Transverse colon (tissue), 3 donors: ENCODE results near the gene CSNK1D.

Source experiments
- POLR2A ChIP-seq: fragments of 450-650 bp; IDR thresholded peaks from one replicate; pipeline ENCODE4 v1.6.1; 2016; ENCODE audit warnings: antibody characterized with exemption, mild to moderate bottlenecking, moderate library complexity
- TF ChIP-seq, protein P1 (sequence below), 5 experiments: fragments of 200-600 bp in 3 of 5; fragments of 450-650 bp in 2 of 5; sonication (generic) in 3 of 5; IDR thresholded peaks; 1 replicate in 2 of 5; 2 replicates in 3 of 5; pipeline ENCODE4 v1.5.1; 2016 to 2017; ENCODE audit warnings: antibody characterized with exemption in 5 of 5, inconsistent platforms in 3 of 5, mild to moderate bottlenecking in 2 of 5, moderate library complexity in 1 of 5

DNA sequence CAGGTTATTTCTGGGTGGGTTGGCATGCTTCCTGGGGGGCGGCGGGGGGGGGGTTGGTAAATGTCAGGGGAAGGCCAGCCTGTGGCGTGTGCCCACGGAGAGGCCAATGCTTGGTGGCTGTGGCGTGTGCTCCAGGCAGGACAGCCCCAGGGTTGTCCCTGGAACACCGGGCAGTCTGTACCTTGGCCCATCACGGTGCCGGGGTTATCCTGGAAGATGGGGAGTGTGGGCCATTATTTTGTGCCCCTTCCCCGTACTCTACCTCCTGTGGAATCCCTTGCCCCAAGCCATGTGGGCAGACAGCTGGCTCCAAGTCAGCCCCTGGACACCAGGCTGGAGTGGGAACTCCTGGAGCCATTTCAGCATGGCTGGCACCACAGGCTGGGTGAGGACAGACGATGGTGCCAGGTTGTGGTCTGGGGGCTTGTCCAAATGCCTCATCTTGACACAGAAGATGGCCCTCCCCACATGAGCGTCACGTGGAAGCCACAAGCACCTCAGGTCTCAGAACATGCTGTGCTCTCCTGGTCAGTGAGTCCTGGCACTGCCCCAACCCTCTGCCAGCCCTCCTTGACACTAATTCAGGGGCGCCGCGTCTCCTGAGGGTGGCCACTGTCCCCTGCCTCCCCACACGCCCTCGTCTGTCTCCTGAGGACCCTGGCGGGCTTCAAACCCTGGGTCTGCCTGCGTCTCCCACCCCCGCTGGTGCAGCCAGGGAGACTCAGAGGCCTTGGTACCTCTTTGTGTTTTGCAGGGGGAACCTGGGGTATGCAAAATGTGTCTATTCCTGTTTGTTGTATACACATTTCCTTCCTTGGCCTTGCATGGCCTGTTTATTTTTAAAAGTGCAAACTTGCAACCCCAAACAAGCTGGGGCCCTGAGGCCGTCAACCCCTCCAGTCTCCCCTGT is 40.4 kb downstream of the CSNK1D start:
- TF ChIP-seq, protein P1, sequence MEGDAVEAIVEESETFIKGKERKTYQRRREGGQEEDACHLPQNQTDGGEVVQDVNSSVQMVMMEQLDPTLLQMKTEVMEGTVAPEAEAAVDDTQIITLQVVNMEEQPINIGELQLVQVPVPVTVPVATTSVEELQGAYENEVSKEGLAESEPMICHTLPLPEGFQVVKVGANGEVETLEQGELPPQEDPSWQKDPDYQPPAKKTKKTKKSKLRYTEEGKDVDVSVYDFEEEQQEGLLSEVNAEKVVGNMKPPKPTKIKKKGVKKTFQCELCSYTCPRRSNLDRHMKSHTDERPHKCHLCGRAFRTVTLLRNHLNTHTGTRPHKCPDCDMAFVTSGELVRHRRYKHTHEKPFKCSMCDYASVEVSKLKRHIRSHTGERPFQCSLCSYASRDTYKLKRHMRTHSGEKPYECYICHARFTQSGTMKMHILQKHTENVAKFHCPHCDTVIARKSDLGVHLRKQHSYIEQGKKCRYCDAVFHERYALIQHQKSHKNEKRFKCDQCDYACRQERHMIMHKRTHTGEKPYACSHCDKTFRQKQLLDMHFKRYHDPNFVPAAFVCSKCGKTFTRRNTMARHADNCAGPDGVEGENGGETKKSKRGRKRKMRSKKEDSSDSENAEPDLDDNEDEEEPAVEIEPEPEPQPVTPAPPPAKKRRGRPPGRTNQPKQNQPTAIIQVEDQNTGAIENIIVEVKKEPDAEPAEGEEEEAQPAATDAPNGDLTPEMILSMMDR (IDR thresholded peaks at IDR 0.05): no peak
- no peak for TF ChIP-seq POLR2A
